HCT116 (cell line): ENCODE measurements around the gene PHLDA1. TPM values are rescaled to one million over a fixed set of nuclear protein-coding genes. Genes with fewer than 3 reads are reported as not detected.

ENCODE experiments used
- ATAC-seq: fragments of 200-7000 bp; cut with Tn5 transposase; 2 replicates; pipeline ENCODE4 v1.9.1; 2020; ENCODE audit warnings: mild to moderate bottlenecking, moderate library complexity
- BruUV-seq: library from RNA; stranded (reverse); fragments of 400-500 nt; replicated peaks from 2 replicates; lab custom pipeline; 2021; lab: Mats Ljungman, UMichigan
- CTCF ChIA-PET: fragments of 300-600 bp; sonication (Branson Sonifier 250); formaldehyde crosslinking; loops from one replicate; lab custom pipeline; 2021; ENCODE audit warnings: antibody characterized with exemption; lab: Charles Lee
- POLR2A ChIA-PET: fragments of 300-600, 350-600 bp; sonication (Branson Sonifier 250); formaldehyde crosslinking; loops from one replicate; lab custom pipeline; 2021; ENCODE audit warnings: antibody characterized with exemption; lab: Charles Lee
- RAD21 ChIA-PET, 2 experiments: fragments of 300-600 bp; sonication (Branson Sonifier 250); formaldehyde crosslinking; loops; one replicate each; lab custom pipeline; 2023; ENCODE audit warnings: low total read pairs in 2 of 2; ENCODE audit not compliant: uncharacterized antibody in 2 of 2, unreplicated experiment in 2 of 2, low non-redundant PET in 1 of 2; lab: Charles Lee
- DNase-seq: peaks from one replicate; pipeline ENCODE4 v3.0.0-alpha.2; 2010; ENCODE audit warnings: low read depth, low spot score
- H2AFZ ChIP-seq: fragments of 200-600 bp; shearing (Covaris generic), sonication (generic); 2 replicates; pipeline ENCODE4 v1.6.1; 2017; ENCODE audit warnings: low read depth, mixed run types, mixed read lengths, antibody characterized with exemption, low read length; ENCODE audit not compliant: poor library complexity, severe bottlenecking
- H3K27ac ChIP-seq: 2 replicates; pipeline ENCODE4 v1.5.1; 2012; ENCODE audit warnings: low read depth, low read length
- H3K27me3 ChIP-seq: fragments of 200-600 bp; sonication (generic); 2 replicates; pipeline ENCODE4 v1.6.1; 2016; ENCODE audit warnings: mixed run types, low read length, mixed read lengths; ENCODE audit not compliant: insufficient read depth
- H3K36me3 ChIP-seq, 2 experiments: fragments of 200-500 bp in 1 of 2; fragments of 200-600 bp in 1 of 2; sonication (Bioruptor generic) in 1 of 2; sonication (generic) in 1 of 2; 2 replicates each; pipeline versions ENCODE4 v1.5.1 to v1.6.1; 2014 to 2016; ENCODE audit warnings: low read length in 2 of 2, inconsistent platforms in 1 of 2, mixed read lengths in 1 of 2, mixed run types in 1 of 2; ENCODE audit not compliant: insufficient read depth in 2 of 2, control insufficient read depth in 1 of 2
- H3K4me1 ChIP-seq, 2 experiments: fragments of 200-600 bp in 1 of 2; sonication (generic) in 1 of 2; 2 replicates each; pipeline versions ENCODE4 v1.5.1 to v1.6.1; 2012 to 2017; ENCODE audit warnings: low read length in 2 of 2, inconsistent platforms in 1 of 2, mild to moderate bottlenecking in 1 of 2, mixed read lengths in 1 of 2, mixed run types in 1 of 2, moderate library complexity in 1 of 2; ENCODE audit not compliant: insufficient read depth in 2 of 2, control insufficient read depth in 1 of 2
- H3K4me2 ChIP-seq: fragments of 200-600 bp; sonication (generic); 2 replicates; pipeline ENCODE4 v1.6.1; 2017; ENCODE audit warnings: mixed run types, low read length, mixed read lengths
- H3K4me3 ChIP-seq, 2 experiments: fragments of 200-600 bp in 1 of 2; sonication (generic) in 1 of 2; replicated peaks in 1 of 2; 2 replicates each; pipeline ENCODE4 v1.5.1; 2011 to 2016; ENCODE audit warnings: low read length in 2 of 2, control low read depth in 1 of 2, low read depth in 1 of 2, mild to moderate bottlenecking in 1 of 2, mixed read lengths in 1 of 2, mixed run types in 1 of 2
- H3K79me2 ChIP-seq: fragments of 200-600 bp; sonication (generic); 2 replicates; pipeline ENCODE4 v1.6.1; 2017; ENCODE audit warnings: mild to moderate bottlenecking, mixed run types, low read length, moderate library complexity, mixed read lengths; ENCODE audit not compliant: insufficient read depth
- H3K9ac ChIP-seq: fragments of 200-600 bp; sonication (generic); 2 replicates; pipeline ENCODE4 v1.6.1; 2016; ENCODE audit warnings: low read length, mixed read lengths
- H3K9me2 ChIP-seq: fragments of 200-600 bp; sonication (generic), shearing (Covaris generic); 2 replicates; pipeline ENCODE4 v1.6.1; 2017; ENCODE audit warnings: mixed run types, mild to moderate bottlenecking, moderate library complexity; ENCODE audit not compliant: insufficient read depth
- H3K9me3 ChIP-seq, 2 experiments: fragments of 200-500 bp in 1 of 2; fragments of 200-600 bp in 1 of 2; sonication (Bioruptor generic) in 1 of 2; sonication (generic) in 1 of 2; 2 replicates each; pipeline ENCODE4 v1.6.1; 2014 to 2017; ENCODE audit warnings: low read length in 2 of 2, mixed read lengths in 2 of 2, inconsistent platforms in 1 of 2, low read depth in 1 of 2, mild to moderate bottlenecking in 1 of 2, mixed run types in 1 of 2, moderate library complexity in 1 of 2; ENCODE audit not compliant: control insufficient read depth in 1 of 2, insufficient read depth in 1 of 2
- H4K20me1 ChIP-seq: fragments of 200-600 bp; sonication (generic), shearing (Covaris generic); 2 replicates; pipeline ENCODE4 v1.6.1; 2017; ENCODE audit warnings: mixed run types, mild to moderate bottlenecking, moderate library complexity; ENCODE audit not compliant: insufficient read depth
- ATF3 ChIP-seq: IDR thresholded peaks from 2 replicates; pipeline ENCODE4 v1.6.1; 2012
- CBX3 ChIP-seq: IDR thresholded peaks from 2 replicates; pipeline ENCODE4 v1.6.1; 2012; ENCODE audit warnings: low read depth
- CEBPB ChIP-seq: IDR thresholded peaks from 2 replicates; pipeline ENCODE4 v1.6.1; 2012; ENCODE audit warnings: low read depth
- EGR1 ChIP-seq: IDR thresholded peaks from 2 replicates; pipeline ENCODE4 v1.6.1; 2012; ENCODE audit warnings: low read depth
- ELF1 ChIP-seq: IDR thresholded peaks from 2 replicates; pipeline ENCODE4 v1.6.1; 2012; ENCODE audit warnings: low read depth, borderline replicate concordance
- EZH2 ChIP-seq: fragments of 200-600 bp; sonication (generic); IDR thresholded peaks from 2 replicates; pipeline ENCODE4 v1.6.1; 2017; ENCODE audit warnings: antibody characterized with exemption, mixed run types
- EZH2phosphoT487 ChIP-seq: fragments of 200-600 bp; IDR thresholded peaks from 2 replicates; pipeline ENCODE4 v1.6.1; 2018; ENCODE audit warnings: antibody characterized with exemption, borderline replicate concordance
- FOSL1 ChIP-seq: IDR thresholded peaks from 2 replicates; pipeline ENCODE4 v1.6.1; 2012; ENCODE audit warnings: low read depth
- JUND ChIP-seq: IDR thresholded peaks from 2 replicates; pipeline ENCODE4 v1.6.1; 2012
- POLR2A ChIP-seq: IDR thresholded peaks from 2 replicates; pipeline ENCODE4 v1.7.0; 2011; ENCODE audit warnings: borderline replicate concordance; ENCODE audit not compliant: insufficient read depth, insufficient read length; ENCODE audit errors: extremely low read depth
- POLR2AphosphoS5 ChIP-seq: IDR thresholded peaks from 2 replicates; pipeline ENCODE4 v1.6.1; 2011; ENCODE audit warnings: mild to moderate bottlenecking, low read depth, low read length, moderate library complexity
- RAD21 ChIP-seq: IDR thresholded peaks from 2 replicates; pipeline ENCODE4 v1.6.1; 2012; ENCODE audit warnings: low read depth, mild to moderate bottlenecking
- SIN3A ChIP-seq: IDR thresholded peaks from 2 replicates; pipeline ENCODE4 v1.6.1; 2012; ENCODE audit warnings: low read depth
- SP1 ChIP-seq: IDR thresholded peaks from 2 replicates; pipeline ENCODE4 v1.6.1; 2012; ENCODE audit warnings: low read depth
- SRF ChIP-seq: IDR thresholded peaks from 2 replicates; pipeline ENCODE4 v1.6.1; 2012; ENCODE audit warnings: low read depth
- TCF7L2 ChIP-seq: IDR thresholded peaks from 2 replicates; pipeline ENCODE4 v1.7.0; 2011; ENCODE audit warnings: borderline replicate concordance, inconsistent platforms; ENCODE audit not compliant: insufficient read depth, insufficient read length; ENCODE audit errors: extremely low read depth
- YY1 ChIP-seq: IDR thresholded peaks from 2 replicates; pipeline ENCODE4 v1.6.1; 2011; ENCODE audit warnings: low read length, low read depth, moderate library complexity, mild to moderate bottlenecking; ENCODE audit not compliant: insufficient replicate concordance; ENCODE audit errors: extremely low read depth
- ZNF274 ChIP-seq: fragments of 200-500 bp; sonication (Bioruptor generic); IDR thresholded peaks from 2 replicates; pipeline ENCODE4 v1.6.1; 2014; ENCODE audit warnings: mild to moderate bottlenecking, low read depth, low read length, inconsistent platforms
- intact Hi-C: fragments of 100-400 bp; cut with micrococcal nuclease; formaldehyde crosslinking; loops from 2 replicates; pipeline ENCODE4 v1.10.0; 2022
- total RNA-seq: library from RNA; stranded (reverse); gene quantifications from one replicate; pipeline ENCODE4 v1.2.1, GENCODE V29; 2021; ENCODE audit not compliant: unreplicated experiment
- TF ChIP-seq, protein P1 (sequence below): IDR thresholded peaks from 2 replicates; pipeline ENCODE4 v1.6.1; 2011; ENCODE audit warnings: mild to moderate bottlenecking, low read length, moderate library complexity; ENCODE audit not compliant: insufficient replicate concordance; ENCODE audit errors: extremely low read depth
- TF ChIP-seq, protein P2 (sequence below): IDR thresholded peaks from 2 replicates; pipeline ENCODE4 v1.6.1; 2012; ENCODE audit warnings: low read depth
- TF ChIP-seq, protein P3 (sequence below): IDR thresholded peaks from 2 replicates; pipeline ENCODE4 v1.6.1; 2012

The PHLDA1 gene
- total RNA-seq, 1 experiment from 2014 or later = 231 TPM

DNA sequence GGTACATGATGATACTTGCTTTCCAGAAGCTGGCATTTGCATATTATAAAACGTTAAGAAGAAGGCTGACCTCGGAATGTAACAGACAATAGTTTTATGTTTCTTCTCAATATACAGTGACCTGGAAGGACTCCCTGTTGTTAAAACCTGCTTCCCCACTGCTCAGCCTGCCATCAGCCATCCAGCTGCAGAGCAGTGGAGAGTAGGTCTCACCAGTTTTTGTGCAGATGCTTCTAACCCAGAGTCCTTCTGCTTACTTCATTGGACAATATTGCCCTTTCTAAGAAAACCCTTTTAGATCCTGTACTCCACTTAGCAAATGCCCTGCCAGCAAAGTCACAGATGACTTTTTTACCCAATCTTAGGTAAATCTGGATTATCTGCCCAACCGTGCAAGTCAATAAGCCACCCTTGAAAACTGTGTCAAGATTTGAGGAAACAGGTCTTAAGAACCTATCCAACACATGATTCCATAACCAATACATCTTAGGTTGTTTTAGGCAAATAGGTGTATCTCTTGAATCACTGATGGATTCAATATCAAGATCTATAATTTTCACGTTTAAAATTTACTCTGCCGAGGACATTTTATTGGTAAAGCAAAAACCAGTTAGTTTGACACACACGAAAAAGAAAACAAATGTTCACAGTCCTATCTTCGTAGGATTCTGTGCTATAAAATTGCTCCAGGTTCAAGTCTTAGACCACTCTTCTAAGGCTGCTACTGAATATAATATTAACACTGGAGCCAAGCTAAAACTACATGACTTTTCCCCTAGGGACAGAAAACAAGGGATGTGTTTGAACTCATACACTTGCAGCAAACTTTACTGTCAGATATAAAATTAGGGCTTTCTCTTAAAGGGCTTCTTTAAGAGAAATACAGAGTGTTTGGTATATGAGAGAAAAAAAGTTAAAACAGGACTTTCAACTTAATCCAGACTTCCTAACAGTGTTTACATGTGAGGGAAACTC is 5.7 kb downstream of the PHLDA1 start:
- no peaks in the 10 kb centered on the region for H3K27me3 ChIP-seq
- H3K4me2 ChIP-seq = peak overlapping the region; percentile 36
- no peak overlapping the region for H2AFZ ChIP-seq
- intact Hi-C loops = loop anchor here (2.0 to 10.0 kb wide), 8 partner anchors 47 to 691 kb away; partner anchors contain the start of genes CAPS2 and GLIPR1L1
- peak overlapping the region; percentile 39 for H3K9ac ChIP-seq
- peaks cover 27% of the 10 kb centered on the region for H3K79me2 ChIP-seq
- DNase-seq = no peak
- peaks cover 4 to 20% of the 10 kb centered on the region in 2 experiments; a peak in 3 of 4 replicates for H3K36me3 ChIP-seq
- peaks cover 30 to 80% of the 10 kb centered on the region in 2 experiments for H3K4me1 ChIP-seq
- ChIA-PET CTCF (no interaction called here), RAD21 (interaction anchor here in 1 of 2 experiments (0.7 to 1.7 kb wide), 2 partner anchors 57 to 209 kb away, joined by 3 read pairs; no protein-coding TSS in a partner anchor), POLR2A (interaction anchor here (0.8 to 5.4 kb wide), 16 partner anchors 46 to 386 kb away, joined by 3 to 23 read pairs (median 4); no protein-coding TSS in a partner anchor)
- H3K4me3 ChIP-seq = no peak overlapping the region
- peak overlapping the region; percentile 88 for H3K27ac ChIP-seq
- no peaks in the 10 kb centered on the region for H3K9me2 ChIP-seq
- BruUV-seq = no TSS peak
- peak; percentile 30 for ATAC-seq
- no peaks in the 10 kb centered on the region for H4K20me1 ChIP-seq
- no peaks in the 10 kb centered on the region for H3K9me3 ChIP-seq
- TF ChIP-seq, protein P1, sequence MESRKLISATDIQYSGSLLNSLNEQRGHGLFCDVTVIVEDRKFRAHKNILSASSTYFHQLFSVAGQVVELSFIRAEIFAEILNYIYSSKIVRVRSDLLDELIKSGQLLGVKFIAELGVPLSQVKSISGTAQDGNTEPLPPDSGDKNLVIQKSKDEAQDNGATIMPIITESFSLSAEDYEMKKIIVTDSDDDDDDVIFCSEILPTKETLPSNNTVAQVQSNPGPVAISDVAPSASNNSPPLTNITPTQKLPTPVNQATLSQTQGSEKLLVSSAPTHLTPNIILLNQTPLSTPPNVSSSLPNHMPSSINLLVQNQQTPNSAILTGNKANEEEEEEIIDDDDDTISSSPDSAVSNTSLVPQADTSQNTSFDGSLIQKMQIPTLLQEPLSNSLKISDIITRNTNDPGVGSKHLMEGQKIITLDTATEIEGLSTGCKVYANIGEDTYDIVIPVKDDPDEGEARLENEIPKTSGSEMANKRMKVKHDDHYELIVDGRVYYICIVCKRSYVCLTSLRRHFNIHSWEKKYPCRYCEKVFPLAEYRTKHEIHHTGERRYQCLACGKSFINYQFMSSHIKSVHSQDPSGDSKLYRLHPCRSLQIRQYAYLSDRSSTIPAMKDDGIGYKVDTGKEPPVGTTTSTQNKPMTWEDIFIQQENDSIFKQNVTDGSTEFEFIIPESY = no peak
- no peak for TF ChIP-seq POLR2A
- no peak; the same call in 1 of the 2 replicates for TF ChIP-seq EGR1
- no peak for TF ChIP-seq CEBPB
- TF ChIP-seq POLR2AphosphoS5 = peak; percentile 51
- TF ChIP-seq, protein P2, sequence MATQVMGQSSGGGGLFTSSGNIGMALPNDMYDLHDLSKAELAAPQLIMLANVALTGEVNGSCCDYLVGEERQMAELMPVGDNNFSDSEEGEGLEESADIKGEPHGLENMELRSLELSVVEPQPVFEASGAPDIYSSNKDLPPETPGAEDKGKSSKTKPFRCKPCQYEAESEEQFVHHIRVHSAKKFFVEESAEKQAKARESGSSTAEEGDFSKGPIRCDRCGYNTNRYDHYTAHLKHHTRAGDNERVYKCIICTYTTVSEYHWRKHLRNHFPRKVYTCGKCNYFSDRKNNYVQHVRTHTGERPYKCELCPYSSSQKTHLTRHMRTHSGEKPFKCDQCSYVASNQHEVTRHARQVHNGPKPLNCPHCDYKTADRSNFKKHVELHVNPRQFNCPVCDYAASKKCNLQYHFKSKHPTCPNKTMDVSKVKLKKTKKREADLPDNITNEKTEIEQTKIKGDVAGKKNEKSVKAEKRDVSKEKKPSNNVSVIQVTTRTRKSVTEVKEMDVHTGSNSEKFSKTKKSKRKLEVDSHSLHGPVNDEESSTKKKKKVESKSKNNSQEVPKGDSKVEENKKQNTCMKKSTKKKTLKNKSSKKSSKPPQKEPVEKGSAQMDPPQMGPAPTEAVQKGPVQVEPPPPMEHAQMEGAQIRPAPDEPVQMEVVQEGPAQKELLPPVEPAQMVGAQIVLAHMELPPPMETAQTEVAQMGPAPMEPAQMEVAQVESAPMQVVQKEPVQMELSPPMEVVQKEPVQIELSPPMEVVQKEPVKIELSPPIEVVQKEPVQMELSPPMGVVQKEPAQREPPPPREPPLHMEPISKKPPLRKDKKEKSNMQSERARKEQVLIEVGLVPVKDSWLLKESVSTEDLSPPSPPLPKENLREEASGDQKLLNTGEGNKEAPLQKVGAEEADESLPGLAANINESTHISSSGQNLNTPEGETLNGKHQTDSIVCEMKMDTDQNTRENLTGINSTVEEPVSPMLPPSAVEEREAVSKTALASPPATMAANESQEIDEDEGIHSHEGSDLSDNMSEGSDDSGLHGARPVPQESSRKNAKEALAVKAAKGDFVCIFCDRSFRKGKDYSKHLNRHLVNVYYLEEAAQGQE = no peak
- no peak for TF ChIP-seq ATF3
- TF ChIP-seq FOSL1 = no peak
- TF ChIP-seq YY1 = no peak
- TF ChIP-seq CBX3 = no peak
- TF ChIP-seq SP1 = peak; percentile 9
- TF ChIP-seq EZH2phosphoT487 = no peak
- TF ChIP-seq ELF1 = no peak
- peak; percentile 22; the same call in 1 of the 2 replicates for TF ChIP-seq JUND
- no peak for TF ChIP-seq EZH2
- TF ChIP-seq SIN3A = no peak; the same call in 1 of the 2 replicates
- no peak for TF ChIP-seq SRF
- TF ChIP-seq ZNF274 = no peak
- TF ChIP-seq RAD21 = peak; percentile 18; the same call in 1 of the 2 replicates
- no peak for TF ChIP-seq TCF7L2
- TF ChIP-seq, protein P3, sequence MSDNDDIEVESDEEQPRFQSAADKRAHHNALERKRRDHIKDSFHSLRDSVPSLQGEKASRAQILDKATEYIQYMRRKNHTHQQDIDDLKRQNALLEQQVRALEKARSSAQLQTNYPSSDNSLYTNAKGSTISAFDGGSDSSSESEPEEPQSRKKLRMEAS = no peak; the same call in 1 of the 2 replicates
